HG03039 (cell line): ENCODE results near the gene LOXL3.

ENCODE experiments used
- ATAC-seq: cut with Tn5 transposase; IDR thresholded peaks from one replicate; pipeline ENCODE4 v1.9.1; 2021; ENCODE audit warnings: mild to moderate bottlenecking, moderate library complexity; ENCODE audit not compliant: unreplicated experiment

Gene LOXL3

GRCh38 chr2:74552914-74553811, 579 bp downstream of the LOXL3 start:
- ATAC-seq, result no peak

DNA sequence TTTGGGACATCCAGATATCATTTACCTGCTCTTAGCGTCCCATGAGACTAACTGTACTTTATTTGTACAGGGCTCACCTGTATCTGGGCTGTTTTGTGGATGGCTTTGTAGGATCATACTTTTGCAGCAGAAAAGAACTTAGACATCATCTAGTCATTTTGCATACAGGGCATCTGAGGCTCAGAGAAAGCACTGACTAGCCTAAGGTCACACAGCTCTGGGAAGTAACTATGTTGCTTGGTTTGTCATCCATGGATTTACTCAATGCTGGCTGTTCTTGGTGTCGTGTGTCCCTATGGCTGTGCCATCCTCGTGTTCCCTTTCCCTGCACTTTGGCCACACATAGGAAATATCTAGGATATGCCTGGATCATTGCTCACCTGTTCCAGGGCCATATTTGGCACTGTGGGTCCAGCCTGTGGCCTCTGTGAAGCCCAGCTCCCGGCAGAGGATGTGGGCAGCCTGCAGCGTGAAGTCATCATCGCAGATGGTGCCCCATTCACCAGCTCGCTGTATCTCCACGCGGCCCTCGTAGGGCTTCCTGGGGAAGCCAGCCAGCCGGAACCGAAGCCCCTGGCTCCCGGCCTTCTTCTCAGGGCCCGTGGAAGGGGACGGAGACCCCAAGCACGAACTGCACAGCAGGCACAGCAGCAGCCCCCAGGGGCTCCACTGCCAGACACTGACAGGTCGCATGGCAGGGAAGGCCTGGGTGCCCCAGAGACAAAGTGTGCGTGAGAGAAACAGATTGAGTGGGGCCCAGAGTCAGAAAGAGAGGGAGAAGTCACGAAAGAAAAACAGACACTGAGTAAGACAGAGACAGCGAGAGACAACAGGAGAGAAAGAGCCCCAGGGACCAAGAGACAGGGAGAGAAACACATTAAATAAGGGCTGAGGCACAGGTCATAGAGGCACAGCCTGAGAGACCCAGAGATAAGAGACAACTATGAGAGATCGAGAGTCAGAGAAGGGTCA, 1.5 kb downstream of the LOXL3 start:
- ATAC-seq, result no peak

DNA sequence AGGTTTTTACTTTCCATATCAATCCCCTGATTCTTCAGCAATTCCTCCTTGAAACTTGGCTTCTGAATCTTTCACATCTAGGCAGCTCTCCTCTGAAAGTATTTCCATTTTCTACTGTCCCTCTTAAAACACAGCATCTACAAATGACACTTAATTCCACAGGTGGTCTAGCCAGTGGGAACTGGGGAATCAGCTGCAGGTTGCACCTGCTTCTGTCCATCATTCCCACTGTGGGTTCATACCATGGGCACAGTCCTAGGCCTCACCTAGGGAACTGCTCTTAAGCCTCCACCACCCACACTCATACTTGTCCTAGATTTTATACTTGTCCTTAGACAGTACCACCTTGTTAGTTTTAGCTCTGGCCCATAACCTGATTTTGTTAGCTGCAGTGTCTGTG, 2.2 kb downstream of the LOXL3 start:
- ATAC-seq, result no peak

DNA sequence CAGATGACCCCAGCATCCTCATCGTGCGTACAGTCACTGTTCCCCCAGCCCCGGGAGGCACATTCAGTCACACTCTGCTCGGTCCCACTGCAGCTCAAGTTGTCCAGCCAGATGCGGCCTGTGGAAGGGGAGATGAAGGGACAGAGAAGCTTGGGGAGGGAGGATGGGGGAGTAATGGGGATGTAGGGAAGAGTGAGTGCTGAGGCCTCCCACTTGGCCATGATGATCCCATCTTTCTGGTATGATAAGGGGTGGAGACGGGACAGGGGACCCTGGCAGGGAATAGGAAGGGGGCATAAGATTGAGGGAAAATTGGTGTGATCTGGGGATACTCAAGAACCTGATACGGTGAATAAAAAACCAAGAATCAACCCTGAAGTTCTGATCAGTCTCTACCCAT, 3.5 kb downstream of the LOXL3 start:
- no peak for ATAC-seq

- no peak for ATAC-seq
These were observed 4.6 kb downstream of the LOXL3 start for GRCh38 chr2:74548900-74549826.

DNA sequence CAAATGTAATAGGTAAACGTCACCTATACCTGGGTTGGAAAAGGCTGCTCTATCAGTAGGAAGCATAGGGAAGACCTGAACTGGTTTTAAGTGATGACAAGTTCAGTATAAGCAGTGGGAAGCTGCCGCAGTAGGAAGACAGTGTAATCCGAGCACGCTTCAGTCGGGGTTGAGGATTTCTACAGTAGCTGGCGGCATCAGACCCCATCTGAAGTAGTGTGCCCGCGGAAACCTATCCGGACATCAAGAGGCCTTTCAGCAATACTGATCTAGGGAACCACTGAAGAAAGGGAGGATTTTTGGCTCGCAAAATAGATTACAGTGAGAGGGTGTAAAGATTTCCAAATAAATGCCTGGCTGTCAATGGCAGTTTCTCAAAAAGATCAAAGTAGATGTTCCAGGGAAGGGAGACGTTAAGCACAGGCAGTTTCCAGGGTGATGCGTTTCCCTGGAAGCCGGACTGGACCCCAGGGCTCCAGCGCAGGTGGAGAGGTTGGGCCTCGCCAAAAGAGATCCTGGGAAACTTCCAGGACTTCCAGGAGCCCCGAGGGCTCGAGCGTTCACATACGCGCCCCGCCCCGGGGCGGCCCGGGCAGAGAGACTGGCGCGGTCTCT, 5.3 kb downstream of the LOXL3 start:
- no peak for ATAC-seq

- ATAC-seq, result no peak
These were observed 7.7 kb downstream of the LOXL3 start for GRCh38 chr2:74546004-74546403.

DNA sequence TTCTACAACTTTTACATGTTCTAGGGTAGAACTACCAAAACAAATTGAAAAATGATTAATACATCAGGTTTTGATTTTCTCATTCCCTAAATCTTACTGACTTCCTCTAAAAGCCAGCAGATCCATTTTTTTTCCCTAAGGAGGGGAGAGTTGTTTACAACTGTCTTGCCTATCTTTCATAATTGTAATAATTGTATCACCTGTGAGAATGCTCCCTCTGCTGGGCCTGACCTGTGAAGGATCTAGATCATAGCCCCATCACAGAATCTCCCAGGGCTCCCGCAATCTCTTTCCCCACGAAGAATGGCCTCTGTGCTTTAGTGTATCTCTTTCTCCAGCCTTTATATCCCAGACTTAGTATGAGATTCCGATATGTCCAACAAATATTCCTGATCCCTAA, 9.1 kb downstream of the LOXL3 start:
- ATAC-seq, result no peak

DNA sequence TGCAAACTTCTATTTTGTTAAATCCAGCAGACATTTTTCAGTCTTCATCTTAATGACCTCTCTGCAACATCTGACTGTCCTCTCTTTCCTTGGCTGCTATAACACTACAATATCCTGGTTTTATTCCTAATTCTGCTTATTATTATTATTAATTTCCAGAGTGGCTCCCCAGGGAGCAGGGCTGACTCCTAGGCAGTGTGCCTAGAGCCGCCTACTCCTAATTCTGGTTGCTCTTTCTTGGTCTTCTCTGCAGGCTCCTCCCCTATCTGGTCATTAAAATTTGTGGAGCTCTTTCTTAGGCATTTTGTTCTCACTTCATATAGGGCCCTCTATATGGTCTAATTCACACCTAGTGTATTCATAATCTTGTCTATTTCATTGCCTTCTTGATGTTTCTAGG, 10.8 kb downstream of the LOXL3 start:
- ATAC-seq, result no peak

- ATAC-seq, result no peak
These were observed 13.5 kb downstream of the LOXL3 start for GRCh38 chr2:74540291-74540690.

- no peak for ATAC-seq
These were observed 14.8 kb downstream of the LOXL3 start for GRCh38 chr2:74538881-74539339.

DNA sequence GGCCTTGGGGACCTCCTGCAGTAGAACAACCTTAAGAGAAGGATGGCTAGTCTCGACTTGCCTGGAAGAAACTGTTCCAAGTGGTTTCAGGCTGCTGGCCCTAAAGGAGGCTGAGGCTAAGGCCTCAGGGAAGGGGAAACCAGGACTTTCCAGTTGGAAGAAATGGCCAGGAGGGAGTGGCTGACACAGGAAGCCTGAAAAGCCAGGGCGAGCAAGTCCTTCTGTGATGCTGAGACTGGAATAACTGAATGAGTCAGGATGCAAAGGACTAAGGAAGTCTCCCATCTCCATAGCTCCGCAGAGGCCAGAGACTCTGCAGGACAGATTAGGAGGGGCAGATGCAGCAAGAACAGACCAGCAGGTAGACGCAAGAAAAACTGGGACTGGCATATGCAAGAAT, 16.6 kb downstream of the LOXL3 start:
- ATAC-seq, result no peak

DNA sequence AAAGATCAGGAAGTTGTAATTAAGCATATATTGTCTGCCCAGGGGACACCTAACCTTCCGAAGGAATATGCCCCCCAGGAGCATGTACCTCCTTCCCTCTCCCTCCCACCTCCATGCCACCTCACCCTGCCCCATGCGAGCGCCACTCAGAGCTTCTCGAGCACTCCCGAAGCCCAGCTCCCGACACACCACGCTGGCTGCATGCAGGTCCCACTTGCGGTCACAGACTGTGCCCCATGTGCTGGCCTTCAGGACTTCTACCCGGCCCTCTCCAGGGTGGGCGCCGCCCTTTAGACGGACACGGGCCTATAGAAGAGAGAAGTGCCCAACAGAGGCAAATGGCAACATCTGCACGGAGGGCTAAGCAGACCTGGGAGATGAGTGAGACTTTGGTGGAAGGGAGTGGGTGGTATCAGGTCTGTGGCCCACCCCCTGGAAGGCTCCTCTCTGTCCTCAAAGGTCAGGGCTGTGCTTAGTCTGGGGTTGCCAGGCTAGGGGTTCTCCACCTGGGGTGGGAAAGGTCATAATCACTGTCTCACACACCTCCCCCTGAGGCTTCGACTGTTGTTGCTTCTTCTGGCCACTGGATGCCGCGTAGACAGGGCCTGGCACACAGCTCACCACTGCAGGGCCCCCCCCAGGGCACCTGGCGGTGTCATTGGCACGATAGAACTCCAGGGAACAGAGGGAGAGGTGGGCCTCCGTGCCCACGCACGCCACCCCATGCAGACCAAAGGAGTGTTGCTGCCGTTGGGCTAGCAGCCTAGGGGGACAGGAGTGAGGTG, 17.4 kb downstream of the LOXL3 start:
- no peak for ATAC-seq

- ATAC-seq, result no peak
These were observed 18.2 kb downstream of the LOXL3 start for GRCh38 chr2:74535440-74535965.

- no peak for ATAC-seq
These were observed 19.3 kb downstream of the LOXL3 start for GRCh38 chr2:74534411-74534810.

DNA sequence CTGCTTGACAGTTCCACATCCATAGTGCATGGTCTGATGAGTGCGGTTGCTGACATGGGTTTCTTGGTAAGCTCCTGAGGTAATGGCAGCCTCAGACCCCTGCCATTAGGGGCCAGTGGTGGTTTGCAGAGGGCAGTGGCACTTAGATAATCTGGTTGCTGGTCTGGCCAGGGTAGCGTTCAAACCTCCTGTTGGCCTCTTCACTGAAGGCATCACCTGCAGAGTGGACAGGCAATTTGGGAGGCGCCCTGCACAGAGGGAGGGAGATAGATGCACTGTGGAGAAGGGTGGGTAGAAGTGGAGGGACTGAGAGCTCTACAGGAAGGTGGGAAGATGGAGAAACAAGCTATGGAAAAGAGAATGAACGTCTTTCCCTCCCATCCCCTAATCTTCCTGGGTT, 20.3 kb downstream of the LOXL3 start:
- no peak for ATAC-seq

GRCh38 chr2:74532222-74532621, 21.5 kb downstream of the LOXL3 start:
- ATAC-seq, result no peak

GRCh38 chr2:74531666-74532065, 22.1 kb downstream of the LOXL3 start:
- no peak for ATAC-seq
